HEK293 (cell line): ENCODE results near the gene SPECC1L.
"Not testable (repeated sequence)": the region's sequence is repeated elsewhere in the genome, so short reads cannot be mapped to it uniquely, and the experiment has no call there.

ENCODE experiments used
- CTCF ChIA-PET: fragments of 350-600 bp; formaldehyde crosslinking; extraction: SDS; loops from one replicate; lab custom pipeline; 2021; ENCODE audit warnings: antibody characterized with exemption; lab: Yijun Ruan, JAX
- POLR2A ChIA-PET: fragments of 300-600 bp; formaldehyde crosslinking; extraction: SDS; loops from one replicate; lab custom pipeline; 2020; ENCODE audit warnings: antibody characterized with exemption, inconsistent platforms; lab: Yijun Ruan, JAX
- H3K27ac ChIP-seq: fragments of 200-500 bp; sonication (Bioruptor generic); 2 replicates; pipeline ENCODE4 v1.5.1; 2014; ENCODE audit warnings: low read depth, low read length, control low read depth, inconsistent platforms; ENCODE audit errors: extremely low read depth
- H3K36me3 ChIP-seq, 2 experiments: fragments of 200-500 bp in 1 of 2; sonication (Bioruptor generic) in 1 of 2; 1 replicate in 1 of 2; 2 replicates in 1 of 2; pipeline ENCODE4 v1.5.1; 2014 to 2017; ENCODE audit warnings: inconsistent platforms in 2 of 2, low read length in 2 of 2; ENCODE audit not compliant: control insufficient read depth in 2 of 2, insufficient read depth in 1 of 2
- H3K4me1 ChIP-seq: fragments of 200-500 bp; sonication (Bioruptor generic); 2 replicates; pipeline ENCODE4 v1.5.1; 2014; ENCODE audit warnings: mild to moderate bottlenecking, low read length, inconsistent platforms; ENCODE audit not compliant: control insufficient read depth, insufficient read depth
- H3K4me3 ChIP-seq: 2 replicates; pipeline ENCODE4 v1.5.1; 2011; ENCODE audit warnings: low read depth, mild to moderate bottlenecking, control low read depth, low read length, moderate library complexity
- H3K9me3 ChIP-seq: fragments of 200-500 bp; sonication (Bioruptor generic); 2 replicates; pipeline ENCODE4 v1.5.1; 2014; ENCODE audit warnings: low read depth, low read length, inconsistent platforms; ENCODE audit not compliant: control insufficient read depth, insufficient read depth
- HOXC10 ChIP-seq: sonication (generic); formaldehyde crosslinking; IDR thresholded peaks from 2 replicates; pipeline ENCODE4 v1.8.1; 2023; ENCODE audit warnings: mild to moderate bottlenecking, missing genetic modification reagents
- OVOL3 ChIP-seq: fragments of 450-650 bp; formaldehyde crosslinking; IDR thresholded peaks from 2 replicates; pipeline ENCODE4 v1.5.1; 2016; ENCODE audit warnings: missing biosample characterization, missing genetic modification characterization
- REST ChIP-seq: fragments of 450-650 bp; formaldehyde crosslinking; IDR thresholded peaks from 2 replicates; pipeline ENCODE4 v1.5.1; 2016; ENCODE audit warnings: missing biosample characterization, missing genetic modification characterization
- ZBTB20 ChIP-seq: fragments of 450-650 bp; formaldehyde crosslinking; IDR thresholded peaks from 2 replicates; pipeline ENCODE4 v1.5.1; 2016; ENCODE audit warnings: missing biosample characterization, missing genetic modification characterization
- ZFHX2 ChIP-seq: fragments of 450-650 bp; formaldehyde crosslinking; conservative IDR thresholded peaks from 2 replicates; pipeline ENCODE4 v1.5.1; 2016; ENCODE audit warnings: missing biosample characterization, missing genetic modification characterization
- ZNF10 ChIP-seq: fragments of 450-650 bp; formaldehyde crosslinking; IDR thresholded peaks from 2 replicates; pipeline ENCODE4 v1.5.1; 2017; ENCODE audit warnings: missing biosample characterization, missing genetic modification characterization
- ZNF132 ChIP-seq: fragments of 450-650 bp; formaldehyde crosslinking; IDR thresholded peaks from 2 replicates; pipeline ENCODE4 v1.5.1; 2017; ENCODE audit warnings: missing biosample characterization, missing genetic modification characterization, borderline replicate concordance
- ZNF214 ChIP-seq: fragments of 450-650 bp; formaldehyde crosslinking; IDR thresholded peaks from 2 replicates; pipeline ENCODE4 v1.5.1; 2017; ENCODE audit warnings: missing biosample characterization, mild to moderate bottlenecking, missing genetic modification characterization, borderline replicate concordance
- ZNF398 ChIP-seq: fragments of 450-650 bp; formaldehyde crosslinking; IDR thresholded peaks from 2 replicates; pipeline ENCODE4 v1.5.1; 2017; ENCODE audit warnings: missing biosample characterization, missing genetic modification characterization
- ZNF629 ChIP-seq: fragments of 450-650 bp; formaldehyde crosslinking; IDR thresholded peaks from 2 replicates; pipeline ENCODE4 v1.5.1; 2017; ENCODE audit warnings: missing biosample characterization, missing genetic modification characterization
- TF ChIP-seq, protein P1 (sequence below): fragments of 450-650 bp; formaldehyde crosslinking; conservative IDR thresholded peaks from 2 replicates; pipeline ENCODE4 v1.5.1; 2016; ENCODE audit warnings: low read depth, missing biosample characterization, missing genetic modification characterization

SPECC1L gene

GRCh38 chr22:24263479-24263878, 7.2 kb upstream of the SPECC1L start:
- CTCF ChIA-PET, H3K36me3 ChIP-seq, H3K27ac ChIP-seq, H3K4me3 ChIP-seq, H3K9me3 ChIP-seq, H3K4me1 ChIP-seq, POLR2A ChIA-PET: not testable (repeated sequence)

DNA sequence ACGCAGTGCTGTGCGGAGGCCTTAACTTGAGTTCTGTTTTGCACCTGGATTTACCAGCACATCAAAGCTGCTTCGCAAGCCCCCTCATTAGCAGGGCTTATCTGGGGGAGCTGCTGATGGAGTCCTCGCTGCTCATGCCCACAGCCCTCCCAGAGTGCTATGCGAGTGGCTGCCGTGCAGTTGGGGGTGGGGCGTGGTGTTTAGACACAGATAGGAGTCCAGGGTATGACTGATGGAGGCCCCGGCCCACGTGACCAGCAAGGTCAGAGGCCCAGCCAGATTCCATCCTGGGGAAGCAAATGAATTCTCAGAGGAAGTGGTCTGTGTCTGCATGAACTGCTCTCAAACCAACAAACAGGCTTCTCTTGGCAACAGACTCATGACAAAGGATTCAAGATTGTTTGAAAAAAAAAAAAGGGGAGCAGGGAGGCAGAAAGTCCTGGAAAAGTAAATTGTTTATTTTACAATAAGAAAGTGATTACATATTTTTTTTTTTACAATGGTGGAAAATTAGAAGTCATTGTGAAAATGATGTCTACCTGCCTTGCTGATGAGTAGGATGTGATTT, 6.2 kb upstream of the SPECC1L start:
- H3K9me3 ChIP-seq, H3K27ac ChIP-seq, CTCF ChIA-PET, H3K4me3 ChIP-seq, H3K4me1 ChIP-seq, POLR2A ChIA-PET, H3K36me3 ChIP-seq: not testable (repeated sequence)

DNA sequence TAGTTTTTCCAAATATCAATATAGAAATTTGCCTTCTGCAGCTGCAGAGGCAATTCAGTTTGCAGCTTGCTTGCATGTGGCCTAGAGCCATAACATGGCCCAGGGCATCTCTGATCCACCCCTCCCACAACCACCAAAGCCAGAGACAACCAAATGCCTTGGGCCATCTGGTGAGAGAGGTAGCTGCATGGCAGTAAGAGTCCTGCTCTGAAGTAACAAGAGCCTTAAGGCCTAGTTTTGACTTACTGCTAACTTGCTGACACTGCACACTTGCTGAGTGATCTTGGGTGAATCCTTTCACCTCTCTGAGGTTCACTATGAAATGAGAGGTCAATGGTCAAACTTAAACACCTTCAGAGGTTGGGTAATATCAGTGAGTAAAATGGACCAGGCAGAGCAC, 4.9 kb upstream of the SPECC1L start:
- no peak for TF ChIP-seq ZFHX2 (tag by site-specific recombination)
- TF ChIP-seq ZNF629 (tag by site-specific recombination), result no peak
- no peak for TF ChIP-seq HOXC10 (CRISPR knock-in tag)
- TF ChIP-seq ZNF10, result no peak
- no peak for TF ChIP-seq ZNF132 (tag by site-specific recombination)
- TF ChIP-seq, protein P1, sequence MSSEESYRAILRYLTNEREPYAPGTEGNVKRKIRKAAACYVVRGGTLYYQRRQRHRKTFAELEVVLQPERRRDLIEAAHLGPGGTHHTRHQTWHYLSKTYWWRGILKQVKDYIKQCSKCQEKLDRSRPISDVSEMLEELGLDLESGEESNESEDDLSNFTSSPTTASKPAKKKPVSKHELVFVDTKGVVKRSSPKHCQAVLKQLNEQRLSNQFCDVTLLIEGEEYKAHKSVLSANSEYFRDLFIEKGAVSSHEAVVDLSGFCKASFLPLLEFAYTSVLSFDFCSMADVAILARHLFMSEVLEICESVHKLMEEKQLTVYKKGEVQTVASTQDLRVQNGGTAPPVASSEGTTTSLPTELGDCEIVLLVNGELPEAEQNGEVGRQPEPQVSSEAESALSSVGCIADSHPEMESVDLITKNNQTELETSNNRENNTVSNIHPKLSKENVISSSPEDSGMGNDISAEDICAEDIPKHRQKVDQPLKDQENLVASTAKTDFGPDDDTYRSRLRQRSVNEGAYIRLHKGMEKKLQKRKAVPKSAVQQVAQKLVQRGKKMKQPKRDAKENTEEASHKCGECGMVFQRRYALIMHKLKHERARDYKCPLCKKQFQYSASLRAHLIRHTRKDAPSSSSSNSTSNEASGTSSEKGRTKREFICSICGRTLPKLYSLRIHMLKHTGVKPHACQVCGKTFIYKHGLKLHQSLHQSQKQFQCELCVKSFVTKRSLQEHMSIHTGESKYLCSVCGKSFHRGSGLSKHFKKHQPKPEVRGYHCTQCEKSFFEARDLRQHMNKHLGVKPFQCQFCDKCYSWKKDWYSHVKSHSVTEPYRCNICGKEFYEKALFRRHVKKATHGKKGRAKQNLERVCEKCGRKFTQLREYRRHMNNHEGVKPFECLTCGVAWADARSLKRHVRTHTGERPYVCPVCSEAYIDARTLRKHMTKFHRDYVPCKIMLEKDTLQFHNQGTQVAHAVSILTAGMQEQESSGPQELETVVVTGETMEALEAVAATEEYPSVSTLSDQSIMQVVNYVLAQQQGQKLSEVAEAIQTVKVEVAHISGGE (tag by site-specific recombination), result no peak
- TF ChIP-seq ZNF398, result no peak
- no peak for TF ChIP-seq OVOL3
- Histone ChIP-seq H3K9me3 (no peaks in the 10 kb centered on the region), H3K36me3 (no peaks in the 10 kb centered on the region), H3K27ac (no peak overlapping the region), H3K4me1 (no peaks in the 10 kb centered on the region), H3K4me3 (no peak overlapping the region)
- ChIA-PET POLR2A (interaction anchor here (0.6 kb wide), 1 partner anchor 201 kb away, joined by 4 read pairs; no protein-coding TSS in a partner anchor), CTCF (interaction anchor here (1.1 kb wide), 1 partner anchor 23 kb away, joined by 3 read pairs; no protein-coding TSS in a partner anchor)

DNA sequence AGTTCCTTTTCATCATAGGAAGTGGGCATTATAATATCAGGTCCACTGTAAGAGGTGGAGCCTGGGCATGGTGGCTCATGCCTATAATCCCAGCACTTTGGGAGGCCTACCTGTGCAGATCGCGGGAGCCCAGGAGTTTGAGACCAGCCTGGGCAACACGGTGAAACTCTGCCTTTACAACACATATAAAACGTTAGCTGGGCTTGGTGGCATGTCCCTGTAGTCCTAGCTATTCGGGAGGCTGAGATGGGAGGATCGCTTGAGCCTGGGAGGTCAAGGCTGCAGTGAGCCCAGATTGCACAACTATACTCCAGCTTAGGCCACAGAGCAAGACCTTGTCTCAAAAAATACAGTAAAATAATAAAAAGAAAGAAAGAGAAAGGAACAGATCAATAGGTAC, 4.1 kb upstream of the SPECC1L start:
- POLR2A ChIA-PET, H3K4me1 ChIP-seq, H3K4me3 ChIP-seq, H3K36me3 ChIP-seq, H3K9me3 ChIP-seq, H3K27ac ChIP-seq: not testable (repeated sequence)
- CTCF ChIA-PET, result interaction anchor here (1.1 kb wide), 1 partner anchor 24 kb away, joined by 3 read pairs; no protein-coding TSS in a partner anchor

GRCh38 chr22:24271386-24271854, 789 bp downstream of the SPECC1L start:
- Histone ChIP-seq H3K36me3 (peaks cover 0 to 9% of the 10 kb centered on the region in 2 experiments; a peak in 2 of 3 replicates), H3K9me3 (no peaks in the 10 kb centered on the region), H3K27ac (peak overlapping the region; percentile 97), H3K4me1 (peaks cover 16% of the 10 kb centered on the region), H3K4me3 (peak overlapping the region; percentile 100)
- ChIA-PET CTCF (interaction anchor here (0.6 to 1.6 kb wide), 5 partner anchors 14 to 254 kb away, joined by 3 to 11 read pairs (median 3); no protein-coding TSS in a partner anchor), POLR2A (interaction anchor here (0.5 to 1.4 kb wide), 7 partner anchors 11 to 377 kb away, joined by 3 to 4 read pairs (median 3); partner anchors contain the start of genes GUCD1, MIF and SNRPD3)
- no peak for TF ChIP-seq REST (tag by site-specific recombination)
- peak; percentile 67; the same call in 1 of the 2 replicates for TF ChIP-seq ZBTB20 (tag by site-specific recombination)
- no peak for TF ChIP-seq ZNF214 (tag by site-specific recombination)
